Fibroblast of skin of back (primary cell): ENCODE measurements around the gene ADAMTS6. TPM values are rescaled to one million over a fixed set of nuclear protein-coding genes. Genes with fewer than 3 reads are reported as not detected.
"Not testable (repeated sequence)": the region's sequence is repeated elsewhere in the genome, so short reads cannot be mapped to it uniquely, and the experiment has no call there.

ENCODE experiments used
- DNase-seq: peaks from one replicate; pipeline ENCODE4 v3.0.0-alpha.2; 2013
- polyA plus RNA-seq, 2 experiments: library from polyadenylated mRNA; unstranded; fragments of 120-200 nt; gene quantifications; one replicate each; pipeline ENCODE4 v1.2.1, GENCODE V29; 2013; ENCODE audit not compliant: insufficient read length in 2 of 2

Gene ADAMTS6
- 18.2 TPM for polyA plus RNA-seq (2013, experiment 1 of 2; ENCODE audit: insufficient read length)
- 23.4 TPM for polyA plus RNA-seq (2013, experiment 2 of 2; ENCODE audit: insufficient read length)

- peak; percentile 97 for DNase-seq
Measured at GRCh38 chr5:65481635-65482295, at the start of gene ADAMTS6. ADAMTS6 (minus strand) TSS chr5:65481920; CDS start chr5:65473673, 8,247 bp downstream.

- no peak for DNase-seq
Measured at GRCh38 chr5:65530904-65531303, 49.2 kb upstream of the ADAMTS6 start.

DNA sequence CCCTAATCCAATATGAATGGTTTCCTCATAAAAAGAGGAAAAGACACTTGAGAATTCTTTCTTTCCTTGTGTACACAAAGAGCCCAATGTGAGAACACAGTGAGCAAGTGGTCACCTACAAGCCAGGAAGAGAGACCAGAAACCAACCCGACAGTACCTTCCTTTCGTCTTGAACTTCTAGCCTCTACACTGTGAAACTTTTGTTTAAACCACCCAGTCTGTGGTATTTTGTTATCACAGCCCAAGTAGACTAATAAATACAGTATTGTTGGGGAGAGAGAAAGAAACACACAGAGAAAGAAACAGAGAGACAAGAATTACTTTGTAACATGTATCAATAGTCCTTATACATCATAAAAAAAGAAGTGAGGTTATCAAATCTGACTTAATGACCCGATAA, 44.0 kb upstream of the ADAMTS6 start:
- no peak for DNase-seq

DNA sequence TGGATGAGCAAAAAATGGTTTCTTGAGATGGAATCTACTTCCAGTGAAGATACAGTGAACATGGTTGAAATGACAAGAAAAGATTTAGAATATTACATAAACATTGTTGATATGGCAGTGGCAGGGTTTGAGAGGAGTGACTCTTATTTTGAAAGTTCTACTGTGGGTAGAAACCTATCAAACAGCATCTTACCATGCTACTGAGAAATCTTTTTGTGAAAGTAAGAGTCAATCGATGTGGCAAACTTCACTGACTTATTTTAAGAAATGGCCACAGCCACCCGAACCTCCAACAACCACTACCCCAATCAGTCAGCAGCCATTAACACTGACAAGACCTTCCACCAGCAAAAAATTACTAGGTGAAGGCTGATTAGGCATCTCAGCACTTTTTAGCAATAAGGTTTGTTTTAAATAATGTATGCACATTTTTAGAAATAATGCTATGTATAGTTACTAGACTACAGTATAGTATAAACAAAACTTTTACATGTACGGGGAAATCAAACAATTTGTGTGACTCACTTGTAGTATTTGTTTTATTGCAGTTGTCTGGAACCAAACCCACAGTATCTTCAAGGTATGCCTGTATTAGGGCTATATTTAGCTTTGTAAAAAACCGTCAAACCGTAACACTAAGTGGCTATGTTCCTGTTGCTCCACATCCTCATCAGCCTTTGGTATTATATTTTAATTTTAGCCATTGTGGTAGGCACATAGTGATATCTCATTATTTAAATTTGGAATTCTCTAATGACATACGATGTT, 30.6 kb upstream of the ADAMTS6 start:
- DNase-seq, result no peak

DNA sequence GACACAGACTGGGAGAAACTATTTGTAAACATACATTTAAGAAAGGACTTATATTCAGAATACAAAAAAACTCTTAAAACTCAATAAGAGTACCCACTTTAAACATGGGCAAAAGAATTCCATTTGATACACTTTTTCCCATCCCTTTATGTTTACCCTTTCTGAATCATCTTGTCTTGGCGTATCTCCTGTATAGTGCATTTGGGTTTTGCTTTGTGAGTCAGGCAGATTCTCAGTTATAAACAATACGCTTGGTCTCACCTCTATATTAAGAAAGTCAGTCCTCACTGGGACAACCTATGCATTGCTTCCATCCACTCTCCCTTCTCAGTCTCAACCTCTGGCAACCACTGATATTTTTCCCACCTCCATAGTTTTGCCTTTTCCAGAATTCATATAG, 27.3 kb upstream of the ADAMTS6 start:
- no peak for DNase-seq

DNA sequence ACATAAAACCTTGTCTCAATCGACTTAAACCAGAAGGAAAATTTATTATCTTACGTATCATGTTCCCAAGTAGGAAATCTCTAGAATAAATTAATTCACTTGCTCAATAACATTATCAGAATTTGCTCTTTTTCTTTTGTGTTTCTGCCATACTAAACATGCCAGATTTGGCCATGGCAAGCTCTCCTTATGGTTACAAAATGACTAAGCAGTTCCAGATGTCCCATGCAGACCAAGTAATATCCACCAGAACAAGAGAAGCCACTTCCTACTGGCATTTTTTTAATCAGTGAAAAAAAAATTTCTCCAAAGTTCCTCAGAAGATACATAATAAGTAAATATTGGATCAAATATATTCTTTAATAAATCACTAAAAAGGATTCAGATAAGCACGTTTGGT, 25.2 kb upstream of the ADAMTS6 start:
- peak; percentile 69 for DNase-seq

GRCh38 chr5:65489119-65489518, 7.4 kb upstream of the ADAMTS6 start:
- no peak for DNase-seq

- DNase-seq, result not testable (repeated sequence)
Measured at GRCh38 chr5:65488038-65488687, 6.4 kb upstream of the ADAMTS6 start.

DNA sequence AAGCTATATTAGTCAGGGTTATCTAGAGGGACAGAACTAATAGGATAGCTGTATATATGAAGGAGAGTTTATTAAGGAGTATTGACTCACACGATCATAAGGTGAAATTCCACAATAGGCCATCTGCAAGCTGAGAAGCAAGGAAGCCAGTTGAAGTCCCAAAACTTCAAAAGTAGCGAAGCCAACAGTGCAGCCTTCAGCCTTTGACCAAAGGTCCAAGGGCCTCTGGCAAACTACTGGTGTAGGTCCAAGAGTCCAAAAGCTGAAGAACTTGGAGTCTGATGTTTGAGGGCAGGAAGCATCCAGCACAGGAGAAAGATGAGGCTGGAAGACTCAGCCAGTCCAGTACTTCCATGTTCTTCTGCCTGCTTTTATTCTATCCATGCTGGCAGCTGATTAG, 5.1 kb upstream of the ADAMTS6 start:
- not testable (repeated sequence) for DNase-seq

GRCh38 chr5:65485405-65485804, 3.7 kb upstream of the ADAMTS6 start:
- no peak for DNase-seq

- peak; percentile 76 for DNase-seq
Measured at GRCh38 chr5:65483546-65484346, 2.0 kb upstream of the ADAMTS6 start.

DNA sequence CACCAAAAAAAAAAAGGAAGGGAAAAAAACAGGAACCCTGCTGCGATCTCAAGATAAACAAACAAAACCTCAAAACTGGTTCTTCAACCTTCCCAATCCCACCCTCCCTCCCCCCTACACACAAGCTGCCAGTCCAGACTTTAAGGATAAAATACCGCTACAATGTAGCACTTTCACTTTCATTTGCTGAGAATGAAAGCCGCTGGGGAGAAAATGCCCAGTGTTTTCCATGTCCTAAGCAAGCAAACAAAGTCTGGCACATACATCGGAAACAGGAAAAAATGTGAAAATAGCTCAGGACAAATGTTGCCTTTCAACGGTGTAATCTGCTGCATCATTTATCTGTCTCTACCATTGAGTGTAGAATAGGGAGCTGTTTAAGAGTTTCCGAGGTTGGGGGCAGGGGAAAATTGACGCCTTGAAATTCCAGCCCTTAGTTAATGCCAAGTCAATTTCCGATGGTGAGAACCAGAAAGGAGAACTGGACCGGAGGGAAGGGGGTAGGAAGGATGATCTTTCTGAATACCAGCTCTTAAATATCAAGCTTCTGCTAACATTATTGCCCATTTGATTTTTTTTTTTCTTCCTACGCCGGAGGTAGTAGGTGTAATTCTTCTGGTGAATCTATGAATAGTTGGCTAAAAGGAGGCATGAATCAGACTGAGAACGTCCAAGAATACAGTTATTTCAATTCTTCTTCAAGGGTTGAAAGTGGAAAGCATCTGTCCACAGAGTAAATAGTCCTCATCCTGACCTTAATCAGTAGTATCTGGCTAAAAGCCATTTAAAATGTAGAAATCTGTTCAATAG, 1.2 kb upstream of the ADAMTS6 start:
- DNase-seq, result peak; percentile 70

- DNase-seq, result no peak
Measured at GRCh38 chr5:65482296-65482735, 596 bp upstream of the ADAMTS6 start.

- DNase-seq, result no peak
Measured at GRCh38 chr5:65481171-65481581, 544 bp downstream of the ADAMTS6 start.

DNA sequence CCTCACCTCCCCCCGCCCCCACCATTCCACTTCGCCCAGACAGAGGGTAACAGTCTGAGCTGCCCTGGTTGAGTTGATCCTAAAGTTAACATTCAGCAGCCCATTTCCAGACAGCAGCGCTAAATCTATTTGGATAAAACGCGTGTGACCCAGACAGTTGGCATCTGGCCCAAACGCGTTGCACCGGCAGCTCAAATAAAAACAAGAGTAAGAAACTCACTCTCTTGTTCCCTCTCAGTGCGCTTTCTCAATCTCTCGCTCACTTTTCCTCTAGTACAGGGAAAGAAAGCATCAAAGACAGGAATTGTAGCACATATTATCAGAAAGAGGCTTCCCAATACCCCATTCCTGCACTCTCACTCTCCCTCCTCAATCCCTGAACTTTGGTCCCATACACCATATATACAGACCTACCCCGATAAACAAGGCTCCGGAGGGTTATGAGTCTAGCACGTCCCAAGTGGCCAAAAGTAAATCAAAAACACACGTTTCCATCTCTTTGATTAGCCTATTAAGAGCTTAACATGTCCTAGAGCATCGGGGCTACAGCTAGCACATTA, 1.3 kb downstream of the ADAMTS6 start:
- DNase-seq, result peak; percentile 91

GRCh38 chr5:65479527-65479926, 2.2 kb downstream of the ADAMTS6 start:
- no peak for DNase-seq

DNA sequence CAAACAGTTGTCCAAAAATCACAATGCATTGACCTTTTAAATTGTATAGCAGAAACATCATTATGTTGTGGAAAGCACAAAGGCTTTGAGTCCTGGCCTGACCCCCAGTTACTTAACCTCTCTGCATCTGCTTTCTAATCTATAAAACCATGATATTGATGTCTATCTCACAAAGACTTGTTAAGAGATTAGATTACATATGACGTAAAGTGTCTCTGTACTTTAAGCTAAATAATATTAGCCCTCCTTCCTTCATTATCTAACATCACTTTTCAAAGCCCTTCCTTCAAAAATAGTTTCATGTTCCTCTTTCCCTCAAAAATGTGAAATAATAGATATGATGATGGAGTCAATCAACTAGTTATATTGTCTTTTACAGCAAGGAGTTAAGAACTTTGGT, 3.4 kb downstream of the ADAMTS6 start:
- DNase-seq, result no peak

DNA sequence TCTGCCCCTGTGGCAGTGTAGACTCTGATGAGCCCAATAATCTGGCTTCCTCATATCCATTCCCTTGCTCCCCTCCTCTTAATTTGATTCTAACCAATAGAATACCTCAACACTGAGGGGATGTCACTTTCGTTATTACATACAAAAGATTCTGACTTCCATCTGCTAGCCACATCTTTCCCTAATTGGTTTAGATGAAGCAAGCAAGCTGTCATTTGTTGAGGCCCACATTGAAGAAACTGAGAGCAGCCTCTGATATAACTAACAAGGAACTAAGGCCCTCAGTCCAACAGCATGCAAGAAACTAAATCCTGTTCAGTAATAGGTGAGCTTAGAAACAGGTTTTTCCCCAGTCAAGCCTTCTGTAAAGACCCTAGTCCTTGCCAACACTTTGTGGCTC, 5.8 kb downstream of the ADAMTS6 start:
- DNase-seq, result no peak

- no peak for DNase-seq
Measured at GRCh38 chr5:65475336-65475735, 6.4 kb downstream of the ADAMTS6 start.

DNA sequence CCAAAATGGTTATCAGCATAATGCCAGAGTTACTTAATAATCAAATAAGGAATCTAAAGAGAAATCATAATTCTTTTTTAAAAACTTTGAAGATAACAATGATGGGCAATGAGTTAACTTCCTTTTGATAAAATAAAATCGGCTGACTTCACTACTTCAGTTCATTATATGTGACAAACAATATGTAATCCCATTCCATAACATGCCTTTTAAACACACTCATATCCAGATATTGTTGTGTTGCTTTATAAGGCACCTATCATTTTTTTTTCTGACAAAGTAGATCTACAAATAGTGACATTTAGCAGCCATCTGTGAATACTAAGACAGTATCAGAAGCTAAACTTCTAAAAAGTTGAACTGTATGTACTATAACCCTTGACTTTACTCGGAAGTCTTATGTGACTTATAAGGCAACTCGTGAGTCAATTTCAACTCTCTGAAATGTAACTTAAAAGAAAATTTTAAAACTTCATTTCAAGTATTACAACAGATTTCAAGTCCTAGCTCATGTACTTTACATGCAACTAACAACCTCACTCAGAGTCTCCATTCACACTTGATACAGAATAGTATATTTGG, 7.5 kb downstream of the ADAMTS6 start:
- DNase-seq, result no peak

DNA sequence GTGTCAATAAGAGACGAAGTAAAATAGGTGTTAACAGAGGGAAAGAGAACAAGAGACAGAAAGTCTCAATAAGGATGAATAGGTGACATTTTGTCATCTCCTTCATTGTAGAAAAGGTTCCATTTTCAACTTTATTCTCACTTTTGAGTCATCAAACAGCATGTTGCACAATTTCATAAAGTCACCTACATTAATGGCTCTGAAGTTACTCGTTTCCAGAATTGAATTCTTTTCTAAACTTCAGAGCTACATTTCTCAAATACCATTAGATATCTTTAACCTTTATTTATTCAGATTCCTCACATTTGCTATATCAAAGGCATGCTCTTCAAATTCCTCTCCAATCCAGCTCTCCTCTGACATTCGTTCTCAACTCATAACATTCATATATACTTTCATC, 13.1 kb downstream of the ADAMTS6 start:
- DNase-seq, result peak; percentile 35
